Measurements from ENCODE around the gene DLG2.

The DLG2 gene

GRCh38 chr11:84524422-84525051 is 1102.6 kb downstream of the DLG2 start:
- no peak for DNase-seq

- no peak for DNase-seq
Observed at GRCh38 chr11:84522331-84522730, 1104.8 kb downstream of the DLG2 start.

- DNase-seq = no peak
Observed at GRCh38 chr11:84518631-84519183, 1108.4 kb downstream of the DLG2 start.

GRCh38 chr11:84514436-84514835 is 1112.7 kb downstream of the DLG2 start:
- no peak for DNase-seq

GRCh38 chr11:84503503-84503902 is 1123.6 kb downstream of the DLG2 start:
- DNase-seq = no peak

GRCh38 chr11:84501750-84502149 is 1125.4 kb downstream of the DLG2 start:
- DNase-seq = no peak

- no peak for DNase-seq
Observed at GRCh38 chr11:84497981-84498411, 1129.1 kb downstream of the DLG2 start.

GRCh38 chr11:84497181-84497580 is 1130.0 kb downstream of the DLG2 start:
- DNase-seq = no peak

GRCh38 chr11:84496122-84496521 is 1131.0 kb downstream of the DLG2 start:
- no peak for DNase-seq

- no peak for DNase-seq
Observed at GRCh38 chr11:84480131-84480530, 1147.0 kb downstream of the DLG2 start.

- no peak for DNase-seq
Observed at GRCh38 chr11:84476581-84476980, 1150.6 kb downstream of the DLG2 start.

- no peak for DNase-seq
Observed at GRCh38 chr11:84471501-84471900, 1155.6 kb downstream of the DLG2 start.

GRCh38 chr11:84468235-84468634 is 1158.9 kb downstream of the DLG2 start:
- no peak for DNase-seq

GRCh38 chr11:84465040-84465439 is 1162.1 kb downstream of the DLG2 start:
- DNase-seq = no peak

GRCh38 chr11:84455691-84456090 is 1171.5 kb downstream of the DLG2 start:
- no peak for DNase-seq

- DNase-seq = no peak
Observed at GRCh38 chr11:84452211-84452610, 1174.9 kb downstream of the DLG2 start.

GRCh38 chr11:84438565-84438964 is 1188.6 kb downstream of the DLG2 start:
- no peak for DNase-seq

- no peak for DNase-seq
Observed at GRCh38 chr11:84437071-84437980, 1189.8 kb downstream of the DLG2 start.

- no peak for DNase-seq
Observed at GRCh38 chr11:84430661-84431060, 1196.5 kb downstream of the DLG2 start.

GRCh38 chr11:84425673-84426072 is 1201.5 kb downstream of the DLG2 start:
- no peak for DNase-seq

GRCh38 chr11:84420271-84420670 is 1206.9 kb downstream of the DLG2 start:
- DNase-seq = no peak

- no peak for DNase-seq
Observed at GRCh38 chr11:84419616-84420015, 1207.5 kb downstream of the DLG2 start.

- no peak for DNase-seq
Observed at GRCh38 chr11:84414920-84415319, 1212.2 kb downstream of the DLG2 start.

- no peak for DNase-seq
Observed at GRCh38 chr11:84413549-84413948, 1213.6 kb downstream of the DLG2 start.

Measured in NCI-H2107 (cell line).